Stimulated activated CD4-positive, alpha-beta T cell treated with anti-CD3 and anti-CD28 coated beads, Interleukin-2, amount 100 ng/mL, for 4 hours (primary cell): ENCODE results near the gene STAT3.
"Not testable (repeated sequence)": the region's sequence is repeated elsewhere in the genome, so short reads cannot be mapped to it uniquely, and the experiment has no call there.

Source experiments
- DNase-seq: peaks from one replicate; pipeline ENCODE4 v3.0.0-alpha.2; 2020; ENCODE audit warnings: low read depth

The STAT3 gene

GRCh38 chr17:42276359-42276608, 112.0 kb downstream of the STAT3 start, which contains the start of gene STAT5B:
Gene STAT5B (minus strand): TSS chr17:42276391. CDS start chr17:42232127, 44,264 bp downstream.
- peak; percentile 42 for DNase-seq

- DNase-seq: peak; percentile 42
Observed at GRCh38 chr17:42275527-42276358, 112.5 kb downstream of the STAT3 start.

GRCh38 chr17:42274812-42275526, 113.3 kb downstream of the STAT3 start:
- no peak for DNase-seq

GRCh38 chr17:42274253-42274542, 114.0 kb downstream of the STAT3 start:
- DNase-seq: no peak

GRCh38 chr17:42273474-42274252, 114.6 kb downstream of the STAT3 start:
- no peak for DNase-seq

GRCh38 chr17:42272162-42272907, 115.9 kb downstream of the STAT3 start:
- DNase-seq: no peak

- DNase-seq: no peak
Observed at GRCh38 chr17:42271779-42272035, 116.5 kb downstream of the STAT3 start.

- no peak for DNase-seq
Observed at GRCh38 chr17:42271006-42271778, 117.0 kb downstream of the STAT3 start.

GRCh38 chr17:42270596-42270995, 117.6 kb downstream of the STAT3 start:
- no peak for DNase-seq

- no peak for DNase-seq
Observed at GRCh38 chr17:42270170-42270535, 118.1 kb downstream of the STAT3 start.

- no peak for DNase-seq
Observed at GRCh38 chr17:42268236-42268635, 120.0 kb downstream of the STAT3 start.

GRCh38 chr17:42266918-42267766, 121.1 kb downstream of the STAT3 start:
- peak; percentile 53 for DNase-seq

GRCh38 chr17:42266462-42266861, 121.8 kb downstream of the STAT3 start:
- DNase-seq: no peak

- DNase-seq: not testable (repeated sequence)
Observed at GRCh38 chr17:42264366-42264765, 123.9 kb downstream of the STAT3 start.
